HG03097 (cell line): ENCODE measurements around the gene ATF6.
A peak's percentile ranks its signal among the peaks of the same experiment; 100 is the strongest.
"Not testable (repeated sequence)": the region's sequence is repeated elsewhere in the genome, so short reads cannot be mapped to it uniquely, and the experiment has no call there.

ENCODE experiments used
- ATAC-seq: cut with Tn5 transposase; IDR thresholded peaks from one replicate; pipeline ENCODE4 v1.9.1; 2021; ENCODE audit not compliant: unreplicated experiment, low FRiP score

The ATF6 gene

DNA sequence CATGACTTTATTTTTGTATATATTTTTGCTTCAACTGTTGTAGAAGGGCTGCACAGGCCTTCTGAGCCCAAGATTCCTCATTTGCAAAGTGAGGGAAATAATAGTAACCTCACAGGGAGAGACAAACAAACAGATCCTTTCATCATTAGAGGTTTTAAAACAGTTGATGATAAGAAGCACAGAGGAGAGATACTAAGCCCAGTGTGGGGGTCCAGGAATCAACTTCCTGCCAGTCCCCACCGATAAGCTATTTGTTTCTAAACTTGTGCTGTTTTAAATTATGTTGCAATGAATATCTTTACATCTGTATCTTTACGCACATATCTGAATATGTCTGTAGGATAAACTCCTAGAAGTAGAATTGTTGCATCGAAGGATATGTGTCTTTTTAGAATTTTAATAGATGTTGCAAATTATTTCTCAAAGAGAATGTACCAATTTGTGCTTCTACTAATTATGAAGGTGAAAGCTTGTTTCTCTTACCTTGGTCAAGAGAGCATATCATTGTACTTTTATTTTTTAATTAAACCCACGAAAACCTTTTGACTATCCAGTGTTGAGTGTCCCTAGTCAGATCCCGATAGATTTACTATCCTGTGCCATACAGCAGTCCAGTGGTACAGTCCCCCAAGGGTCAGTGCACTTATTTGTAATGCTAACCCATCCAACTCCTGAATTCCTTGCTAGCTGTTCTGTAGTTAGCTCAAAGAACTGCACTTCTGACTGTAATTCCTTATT, 34.0 kb upstream of the ATF6 start:
- no peak for ATAC-seq

DNA sequence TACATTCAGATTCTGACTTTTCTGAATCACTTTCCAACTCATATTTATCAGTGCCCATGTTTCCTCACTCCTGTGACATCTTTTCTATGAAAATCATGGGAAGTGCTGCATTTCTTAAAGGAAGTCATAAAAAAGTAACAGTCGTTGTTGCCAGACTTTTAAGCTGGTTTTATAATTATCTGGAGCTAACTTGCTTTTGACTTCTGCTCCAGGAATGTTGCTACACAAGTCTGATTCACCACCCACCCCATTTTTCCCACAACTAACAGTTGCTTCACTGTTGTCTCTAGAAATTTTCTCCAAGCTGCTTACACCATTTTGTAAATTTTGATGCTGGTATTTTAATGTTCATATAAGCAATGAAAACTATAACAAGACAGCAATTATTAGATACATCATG, 32.6 kb upstream of the ATF6 start:
- no peak for ATAC-seq

DNA sequence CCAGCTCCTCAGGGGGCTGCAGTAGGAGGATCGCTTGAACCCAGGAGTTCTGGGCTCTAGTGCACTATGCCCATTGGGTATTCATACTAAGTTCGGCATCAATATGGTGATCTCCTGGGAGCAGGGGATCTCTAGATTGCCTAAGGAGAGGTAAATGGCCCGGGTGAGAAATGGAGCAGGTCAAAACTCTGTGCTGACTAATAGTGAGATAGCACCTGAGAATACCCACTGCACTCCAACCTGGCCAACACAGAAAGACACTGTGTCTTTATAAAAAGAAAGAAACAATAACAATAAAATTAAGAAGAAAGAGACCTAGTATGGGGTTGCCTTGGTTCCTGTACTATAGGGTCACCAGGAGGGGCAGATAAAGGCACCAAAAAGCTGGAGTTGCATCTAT, 30.3 kb upstream of the ATF6 start:
- no peak for ATAC-seq

DNA sequence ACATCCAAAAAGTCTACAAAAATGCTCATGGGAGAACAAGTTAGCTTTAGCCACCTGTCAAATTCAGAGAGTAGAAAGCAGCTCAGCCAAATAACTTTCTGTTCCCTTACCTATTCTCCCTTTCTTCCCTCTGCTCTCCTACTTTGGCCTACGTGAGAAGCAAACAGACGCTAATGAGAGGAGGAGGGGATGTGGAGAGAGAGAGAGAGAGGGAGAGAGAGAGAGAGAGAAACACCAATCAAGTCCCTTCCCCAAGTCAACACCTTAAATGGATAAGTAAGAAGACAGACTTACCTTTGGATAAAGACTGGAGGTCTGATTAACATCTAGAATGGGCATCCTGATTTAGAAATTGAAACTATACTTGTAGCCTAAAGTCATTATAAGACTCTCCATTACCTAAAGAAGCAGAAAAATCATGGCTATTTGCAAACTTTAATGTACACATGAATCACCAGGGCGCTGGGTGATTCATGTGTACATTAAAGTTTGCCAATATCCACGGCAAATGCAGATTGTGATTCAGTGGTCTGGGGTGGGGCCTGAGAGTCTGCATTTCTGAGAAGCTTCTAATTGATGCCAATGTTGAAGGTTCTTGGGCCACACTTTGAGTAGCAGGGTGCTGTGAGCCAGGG, 29.7 kb upstream of the ATF6 start:
- no peak for ATAC-seq

DNA sequence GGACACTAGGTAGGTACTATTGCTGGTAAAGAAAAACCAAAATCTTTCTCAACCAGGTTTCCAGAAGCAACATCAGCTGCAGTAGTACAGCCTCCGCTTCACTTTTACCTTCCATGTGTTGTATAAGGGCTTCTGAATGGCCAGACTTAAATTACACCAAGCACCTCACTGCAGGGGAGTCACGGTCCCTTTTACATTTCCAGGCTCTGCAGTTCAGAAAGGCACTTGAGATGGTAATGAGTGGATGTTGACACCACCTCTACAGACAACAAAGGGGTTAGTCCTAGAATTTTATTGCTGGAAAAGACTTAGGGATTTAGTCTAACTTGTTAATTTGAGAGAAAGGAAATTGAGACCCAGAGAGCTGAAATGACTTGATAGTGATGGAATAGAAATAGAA, 28.5 kb upstream of the ATF6 start:
- ATAC-seq: no peak

DNA sequence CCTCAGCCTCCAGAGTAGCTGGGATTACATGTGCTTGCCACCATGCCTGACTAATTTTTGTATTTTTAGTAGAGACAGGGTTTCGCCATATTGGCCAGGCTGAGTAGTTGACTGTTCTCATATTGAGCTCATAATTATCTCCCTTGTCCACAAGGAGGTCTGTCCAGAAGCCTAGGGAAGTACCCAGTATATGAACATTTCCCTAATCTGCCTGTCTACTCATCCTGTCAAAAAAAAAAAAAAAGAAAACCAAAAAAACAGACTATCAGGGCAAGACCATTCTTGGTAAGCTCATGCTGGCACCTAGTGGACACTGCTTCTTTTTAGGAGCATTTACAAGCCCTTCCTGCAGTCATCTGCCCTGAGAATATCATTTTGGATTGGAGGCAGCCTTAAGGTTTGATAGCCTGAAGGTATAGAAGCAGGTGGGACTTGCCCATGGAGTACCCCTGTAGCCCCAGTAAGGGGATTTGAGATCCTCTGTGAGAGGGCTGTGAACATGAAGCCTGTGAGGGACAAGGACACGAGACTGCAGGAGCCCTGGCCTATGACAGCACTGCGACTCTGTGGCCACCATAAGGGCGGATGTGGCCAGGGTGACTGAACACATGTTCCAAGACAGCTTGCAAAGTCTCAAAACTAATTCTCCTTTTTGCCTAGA, 27.4 kb upstream of the ATF6 start:
- peak; percentile 43 for ATAC-seq

DNA sequence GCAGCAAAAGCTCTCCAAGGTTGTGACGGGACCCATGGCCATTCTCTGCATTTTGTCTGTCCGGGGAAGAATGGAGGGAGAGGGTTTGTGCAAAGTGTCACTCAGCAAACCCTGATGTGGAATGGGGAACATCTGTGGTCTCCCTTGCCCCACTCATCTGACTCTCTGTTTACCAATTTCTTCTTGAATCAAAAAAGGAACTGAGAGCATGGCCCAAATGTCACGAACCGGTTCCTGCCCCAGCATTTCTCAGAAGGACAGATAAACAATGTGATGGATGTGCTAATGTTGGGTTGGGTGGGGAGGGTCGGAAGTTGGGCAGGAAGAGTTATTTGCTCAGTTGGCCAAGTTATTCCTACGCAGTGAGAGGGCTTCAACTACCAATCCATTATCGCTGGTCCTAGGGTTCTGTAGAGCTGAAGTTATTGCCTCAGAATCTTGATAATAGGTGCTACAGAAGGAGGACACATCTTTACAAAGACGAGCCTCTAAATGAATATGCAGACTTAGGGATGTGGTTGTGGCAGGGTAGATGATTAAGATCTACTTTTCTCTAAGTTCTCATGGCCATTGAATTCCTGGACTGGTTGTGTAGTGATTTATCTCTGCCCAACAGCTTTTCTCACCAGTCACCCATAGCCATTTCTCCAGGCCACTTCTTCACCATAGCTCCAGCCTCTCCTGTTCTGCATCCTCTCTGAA, 26.1 kb upstream of the ATF6 start:
- no peak for ATAC-seq

DNA sequence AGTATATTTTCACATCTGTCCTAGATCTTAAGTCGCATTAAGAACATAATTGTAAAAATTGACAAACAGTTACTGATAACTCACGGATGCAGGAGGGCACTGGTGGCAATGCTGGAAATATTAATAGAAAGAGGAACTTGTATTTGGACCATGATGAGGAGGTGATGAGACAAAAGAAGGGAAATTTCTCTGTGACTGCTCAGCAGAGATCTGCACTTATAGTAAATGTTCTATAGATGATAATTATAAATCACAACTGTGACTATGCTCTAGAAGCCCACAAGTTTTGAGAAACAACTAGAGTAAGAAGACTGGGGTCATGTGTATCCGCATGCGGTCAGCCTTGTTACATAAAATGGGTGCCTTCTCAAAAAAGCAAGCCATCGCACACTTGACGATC, 25.2 kb upstream of the ATF6 start:
- ATAC-seq: no peak

DNA sequence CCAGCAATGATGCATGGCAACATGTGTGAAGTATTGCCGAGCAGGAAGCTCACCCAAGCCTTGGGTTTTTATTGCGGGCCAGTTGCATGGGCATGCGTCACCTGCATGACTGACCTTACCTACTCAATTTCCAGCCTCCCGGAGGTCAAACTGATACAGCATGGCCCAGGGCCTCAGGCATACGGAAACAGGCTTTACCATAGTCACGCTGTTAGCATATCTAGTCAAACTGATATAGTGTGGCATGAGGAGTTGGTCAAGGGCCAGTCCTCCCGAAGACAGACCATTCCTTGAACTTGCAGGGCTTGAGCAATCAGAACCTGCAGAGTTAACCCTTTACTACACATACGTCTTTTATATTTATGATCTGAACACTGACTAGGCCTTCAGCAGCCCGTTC, 22.9 kb upstream of the ATF6 start:
- no peak for ATAC-seq

DNA sequence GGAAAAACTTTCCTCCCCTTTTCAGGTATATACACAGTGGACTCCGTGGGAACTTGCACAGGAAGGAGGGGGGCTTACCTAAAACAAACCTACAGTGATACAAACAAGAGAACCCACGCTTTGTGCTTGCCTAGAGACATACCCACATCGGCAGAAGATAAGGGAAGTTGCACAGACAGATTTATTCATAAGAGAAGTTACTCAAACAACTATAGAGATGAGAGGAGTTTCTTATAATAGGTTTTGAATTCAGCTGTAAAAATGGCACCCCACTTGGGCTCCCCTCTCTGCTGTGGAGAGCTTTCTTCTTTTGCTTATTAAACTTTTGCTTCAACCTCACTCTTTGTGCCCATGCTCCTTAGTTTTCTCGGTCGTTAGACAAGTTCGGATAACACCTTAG, 18.3 kb upstream of the ATF6 start:
- no peak for ATAC-seq

DNA sequence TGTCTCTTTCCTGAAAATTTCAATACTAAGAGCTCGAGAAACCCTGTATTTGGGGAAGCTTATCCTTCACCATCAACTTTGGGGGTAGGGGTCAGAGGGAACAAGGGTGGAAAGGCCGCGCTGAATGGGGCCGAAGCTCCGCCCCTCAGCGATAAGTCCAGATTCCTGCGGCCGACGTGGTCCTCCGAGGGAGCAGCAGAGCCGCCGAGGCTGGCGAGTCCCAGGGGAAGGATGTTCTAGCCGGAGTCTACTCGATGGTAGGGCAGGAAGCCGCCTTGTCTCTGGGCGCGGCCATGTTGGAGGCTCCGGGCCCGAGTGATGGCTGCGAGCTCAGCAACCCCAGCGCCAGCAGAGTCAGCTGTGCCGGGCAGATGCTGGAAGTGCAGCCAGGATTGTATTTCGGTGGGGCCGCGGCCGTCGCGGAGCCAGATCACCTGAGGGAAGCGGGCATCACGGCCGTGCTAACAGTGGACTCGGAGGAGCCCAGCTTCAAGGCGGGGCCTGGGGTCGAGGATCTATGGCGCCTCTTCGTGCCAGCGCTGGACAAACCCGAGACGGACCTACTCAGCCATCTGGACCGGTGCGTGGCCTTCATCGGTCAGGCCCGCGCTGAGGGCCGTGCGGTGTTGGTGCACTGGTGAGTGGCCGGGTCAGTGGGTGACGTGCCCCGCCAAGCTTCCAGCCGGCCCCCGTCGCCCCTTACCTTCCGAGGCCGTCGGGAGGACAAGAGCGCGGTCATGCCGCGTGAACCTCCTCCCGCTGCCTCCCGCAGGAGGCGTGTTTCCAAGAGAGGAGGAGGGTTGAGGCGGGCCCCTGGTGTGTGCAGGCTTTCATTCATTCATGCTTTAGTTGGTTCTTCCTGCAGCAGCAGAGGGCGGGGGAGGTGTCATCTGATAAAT, 16.4 kb upstream of the ATF6 start, which contains the start of gene DUSP12:
Gene DUSP12 (plus strand): TSS at position 278 of the 899 bp plus-strand sequence. CDS start 16 bp downstream, at position 294.
- ATAC-seq: peak; percentile 86

DNA sequence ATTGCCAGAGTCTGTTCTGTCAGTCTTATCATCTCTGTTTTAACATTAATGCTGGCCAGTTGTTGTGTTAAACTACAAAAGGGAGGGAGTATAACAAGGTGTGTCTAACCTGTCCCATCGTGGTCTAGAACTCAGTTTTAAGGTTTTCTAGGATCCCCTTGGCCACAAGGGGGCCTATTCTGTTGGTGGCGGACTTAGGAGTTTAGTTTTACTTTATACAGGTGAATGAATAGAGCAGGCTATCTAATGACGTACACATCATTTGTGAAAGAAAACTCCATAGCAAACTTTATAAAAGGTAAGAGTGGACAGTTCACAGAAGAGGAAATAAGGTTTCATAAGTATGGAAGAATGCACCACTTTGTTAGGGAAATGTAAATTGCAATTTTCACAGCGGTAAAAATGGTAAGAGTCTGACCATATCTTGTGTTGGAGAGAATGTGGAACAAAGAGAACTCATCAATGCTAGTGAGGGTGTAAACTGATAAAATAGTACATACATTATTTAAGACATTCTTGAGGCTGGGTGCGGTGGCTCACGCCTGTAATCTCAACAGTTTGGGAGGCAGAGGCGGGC, 2.5 kb upstream of the ATF6 start:
- ATAC-seq: no peak

DNA sequence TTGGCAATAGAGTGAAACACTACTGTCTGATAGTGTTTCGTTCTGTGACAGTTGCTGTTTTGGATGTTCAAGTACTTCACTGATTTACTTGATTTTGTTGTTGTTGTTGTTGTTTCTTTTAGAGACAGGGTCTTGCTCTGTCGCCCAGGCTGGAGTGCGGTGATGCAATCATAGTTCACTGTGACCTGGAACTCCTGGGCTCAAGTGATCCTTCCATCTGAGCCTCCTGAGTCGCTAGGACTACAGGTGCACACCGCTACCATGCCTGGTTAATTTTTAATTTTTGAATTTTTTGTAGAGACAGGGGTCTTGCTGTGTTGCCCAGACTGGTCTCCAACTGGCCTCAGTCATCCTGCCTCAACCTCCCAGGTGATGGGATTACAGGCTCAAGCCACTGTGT, 2.3 kb downstream of the ATF6 start:
- no peak for ATAC-seq

DNA sequence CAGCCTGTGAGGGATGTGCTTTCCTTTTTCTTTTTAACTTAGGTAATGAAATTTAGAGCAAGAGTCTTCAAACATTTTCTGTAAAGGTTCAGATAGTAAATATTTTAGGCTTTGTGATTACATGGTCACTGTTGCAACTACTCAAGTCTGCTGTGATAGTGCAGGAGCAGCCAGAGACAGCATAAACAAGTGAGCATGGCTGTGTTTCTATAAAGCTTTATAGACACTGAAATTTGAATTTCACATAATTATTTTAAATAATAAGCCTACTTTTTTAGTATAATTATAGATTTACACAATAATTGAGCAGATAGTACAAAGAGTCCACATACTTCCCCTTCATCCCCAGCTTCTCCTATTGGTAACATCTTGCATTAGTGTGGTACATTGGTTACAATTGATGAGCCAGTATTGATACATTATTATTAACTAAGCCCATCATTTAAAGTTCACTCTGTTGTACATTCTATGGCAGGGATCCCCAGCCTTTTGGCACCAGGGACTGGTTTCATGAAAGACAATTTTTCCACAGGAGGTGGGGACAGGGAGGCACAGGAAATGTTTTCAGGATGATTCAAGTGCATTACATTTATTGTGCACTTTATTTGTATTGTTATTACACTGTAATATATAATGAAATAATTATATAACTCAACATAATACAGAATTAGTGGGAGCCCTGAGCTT, 3.0 kb downstream of the ATF6 start:
- ATAC-seq: no peak

DNA sequence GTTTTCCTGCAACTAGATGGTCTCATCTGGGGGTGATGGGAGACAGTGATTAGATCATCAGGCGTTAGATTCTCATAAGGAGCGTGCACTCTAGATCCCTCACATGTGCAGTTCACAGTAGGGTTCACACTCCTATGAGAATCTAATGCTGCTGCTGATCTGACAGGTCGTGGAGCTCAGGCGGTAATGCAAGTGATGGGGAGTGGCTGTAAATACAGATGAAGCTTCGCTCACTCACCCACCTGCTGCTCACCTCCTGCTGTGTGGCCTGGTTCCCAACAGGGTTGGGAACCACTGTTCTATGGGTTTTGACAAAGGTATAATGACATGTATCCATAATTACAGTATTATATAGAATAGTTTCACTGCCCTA, 3.5 kb downstream of the ATF6 start:
- not testable (repeated sequence) for ATAC-seq

DNA sequence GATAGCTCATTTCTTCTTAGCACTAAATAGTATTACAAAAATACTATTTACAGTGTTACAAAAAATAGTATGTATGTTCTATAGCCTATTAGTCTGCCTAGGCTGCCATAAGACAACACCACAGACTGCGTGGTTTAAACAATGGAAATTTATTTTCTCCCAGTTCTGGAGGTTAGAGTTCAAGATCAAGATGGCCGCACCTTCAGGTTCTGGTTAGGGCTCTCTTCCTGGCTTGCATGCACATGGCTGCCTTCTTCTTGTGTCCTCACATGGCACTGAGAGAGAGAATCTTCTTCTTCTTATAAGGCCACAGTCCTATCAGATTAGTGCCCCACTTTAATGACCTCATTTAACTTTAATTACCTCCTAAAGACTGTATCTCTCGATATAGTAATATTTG, 4.1 kb downstream of the ATF6 start:
- no peak for ATAC-seq

DNA sequence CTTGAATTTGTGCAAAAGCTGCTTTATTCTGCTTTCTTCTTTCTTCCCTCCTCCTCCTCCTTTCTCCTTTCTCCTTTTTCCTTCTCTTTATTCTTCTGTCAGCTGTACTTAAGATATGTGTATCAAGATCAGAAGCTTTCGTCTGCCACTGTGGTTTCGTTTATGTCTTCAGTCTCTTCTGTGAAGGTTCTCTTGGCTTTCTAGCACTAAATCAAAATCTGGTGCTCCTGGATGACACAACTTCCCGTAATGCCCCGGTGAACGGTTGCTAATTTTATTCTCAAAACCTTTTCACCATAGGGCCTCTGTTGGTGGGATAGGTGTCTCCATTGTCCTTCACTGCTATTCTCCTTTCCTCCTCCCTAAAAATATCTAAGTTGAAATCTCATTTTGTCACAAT, 5.0 kb downstream of the ATF6 start:
- no peak for ATAC-seq

DNA sequence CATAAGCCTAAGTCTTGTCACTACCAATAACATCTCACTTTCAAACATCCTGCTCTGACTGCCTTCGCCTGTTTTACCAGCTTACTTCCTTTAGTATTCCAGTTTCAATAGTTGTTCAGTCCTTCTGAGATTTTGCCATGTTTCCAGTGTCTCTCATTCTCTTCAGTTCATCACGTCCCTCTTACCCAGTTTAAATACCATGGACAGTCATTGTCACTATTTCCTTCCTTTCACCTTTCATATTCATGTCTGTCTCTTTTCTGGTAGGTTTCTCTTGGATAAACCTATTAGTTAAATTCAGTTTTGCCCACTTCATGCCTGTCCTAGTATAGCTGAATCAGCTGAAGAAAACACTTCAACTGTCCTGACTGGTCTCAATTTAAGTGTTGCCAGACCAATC, 5.9 kb downstream of the ATF6 start:
- ATAC-seq: no peak

DNA sequence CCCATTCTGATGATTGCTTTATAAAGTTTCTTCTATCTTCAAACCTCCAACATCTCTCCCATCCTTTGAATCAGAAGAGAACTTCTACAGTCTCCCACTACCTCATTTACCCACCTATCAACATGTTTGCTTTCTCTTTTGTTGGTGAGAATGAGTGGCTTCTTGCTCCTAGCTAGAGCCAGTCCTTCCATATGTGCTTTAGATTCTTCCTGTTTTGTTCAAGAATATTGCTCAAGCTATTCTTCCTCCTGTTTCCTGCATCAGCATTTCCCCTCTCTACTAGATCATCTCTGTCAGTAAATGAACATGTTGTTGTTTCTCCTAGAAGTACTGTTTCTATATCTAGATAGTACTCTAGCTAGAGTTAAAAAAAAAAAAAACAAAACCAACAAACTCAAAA, 6.3 kb downstream of the ATF6 start:
- no peak for ATAC-seq
